HG02973 (cell line): ENCODE results near the gene PRSS48.
"Not testable (repeated sequence)": the region's sequence is repeated elsewhere in the genome, so short reads cannot be mapped to it uniquely, and the experiment has no call there.

Experiments used
- ATAC-seq: cut with Tn5 transposase; IDR thresholded peaks from one replicate; pipeline ENCODE4 v1.9.1; 2021; ENCODE audit warnings: moderate library complexity; ENCODE audit not compliant: unreplicated experiment

PRSS48 gene

GRCh38 chr4:151315212-151315886, 38.4 kb downstream of the PRSS48 start:
- ATAC-seq = no peak

DNA sequence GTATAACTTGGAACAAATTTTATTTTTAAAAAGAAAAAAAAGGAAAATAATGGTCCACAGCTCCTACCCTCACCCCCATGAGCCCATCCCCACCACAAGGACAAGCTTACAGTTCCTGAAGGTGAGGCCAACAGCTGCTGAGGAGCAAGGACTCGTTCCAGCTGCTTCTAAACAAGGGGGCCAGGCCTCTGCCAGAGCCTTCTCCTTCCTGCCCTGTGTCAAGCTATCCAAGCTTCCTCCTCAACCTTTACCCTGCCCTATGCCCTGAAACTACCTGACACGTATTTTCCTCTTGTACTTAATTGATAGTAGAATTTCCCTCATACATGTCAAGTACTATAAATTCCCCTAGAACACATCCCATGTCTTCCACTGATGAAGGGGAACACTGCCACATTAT, 39.7 kb downstream of the PRSS48 start:
- no peak for ATAC-seq

GRCh38 chr4:151318307-151319006, 41.5 kb downstream of the PRSS48 start:
- no peak for ATAC-seq

DNA sequence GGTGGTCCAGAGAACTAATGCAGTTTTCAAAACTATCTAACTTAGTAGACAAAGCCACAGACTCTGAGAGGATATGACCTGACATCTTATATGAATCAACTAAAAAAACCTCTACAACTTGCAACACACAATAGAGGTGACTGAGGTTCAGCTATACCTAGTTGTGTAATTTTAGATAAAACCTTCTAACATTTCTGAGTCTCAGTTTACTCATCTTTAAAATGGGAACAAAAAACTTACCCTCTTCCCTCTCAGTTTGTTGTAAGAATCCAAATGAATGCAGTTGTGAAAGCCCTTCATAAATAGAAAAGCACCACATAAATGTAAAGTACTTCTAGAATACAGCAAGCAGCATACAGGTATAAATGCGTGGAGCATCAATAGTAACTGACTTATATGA, 42.5 kb downstream of the PRSS48 start:
- no peak for ATAC-seq

DNA sequence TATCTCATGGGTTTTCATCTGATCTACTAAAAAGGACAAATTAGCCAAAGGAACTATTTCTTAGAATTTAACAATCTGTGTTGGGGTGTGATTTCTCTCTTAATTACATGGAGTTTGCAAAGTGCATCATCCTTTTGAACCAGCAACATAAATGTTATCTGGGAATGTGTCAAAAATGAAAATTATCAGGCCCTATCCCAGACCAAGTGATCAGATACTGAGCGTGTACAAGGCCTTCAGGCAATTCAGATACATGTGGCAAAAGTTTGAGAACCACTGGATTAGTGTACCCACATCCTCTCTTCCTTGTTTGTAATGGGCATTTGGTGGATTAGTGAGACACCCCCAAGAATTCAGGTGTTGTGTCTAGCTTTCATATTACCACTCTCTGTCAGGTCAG, 44.6 kb downstream of the PRSS48 start:
- no peak for ATAC-seq

DNA sequence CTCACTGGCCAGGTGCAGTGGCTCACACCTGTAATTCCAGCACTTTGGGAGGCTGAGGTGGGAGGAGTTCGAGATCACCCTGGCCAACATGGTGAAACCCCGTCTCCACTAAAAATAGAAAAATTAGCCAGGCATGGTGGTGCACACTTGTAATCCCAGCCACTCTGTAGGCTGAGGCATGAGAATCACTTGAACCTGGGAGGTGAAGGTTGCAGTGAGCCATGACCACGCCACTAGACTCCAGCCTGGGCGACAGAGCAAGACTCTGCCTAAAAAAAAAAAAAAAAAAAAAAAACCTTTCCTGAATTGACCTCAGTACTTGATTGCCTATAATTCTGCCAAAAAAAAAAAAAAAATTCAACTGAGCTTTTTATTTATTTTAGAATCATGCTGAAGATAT, 45.2 kb downstream of the PRSS48 start:
- ATAC-seq = not testable (repeated sequence)

GRCh38 chr4:151322570-151322969, 45.6 kb downstream of the PRSS48 start:
- ATAC-seq = no peak

GRCh38 chr4:151323667-151324066, 46.7 kb downstream of the PRSS48 start:
- no peak for ATAC-seq

GRCh38 chr4:151324124-151324751, 47.3 kb downstream of the PRSS48 start:
- ATAC-seq = no peak

- ATAC-seq = no peak
Measured at GRCh38 chr4:151324752-151325110, 47.8 kb downstream of the PRSS48 start.

DNA sequence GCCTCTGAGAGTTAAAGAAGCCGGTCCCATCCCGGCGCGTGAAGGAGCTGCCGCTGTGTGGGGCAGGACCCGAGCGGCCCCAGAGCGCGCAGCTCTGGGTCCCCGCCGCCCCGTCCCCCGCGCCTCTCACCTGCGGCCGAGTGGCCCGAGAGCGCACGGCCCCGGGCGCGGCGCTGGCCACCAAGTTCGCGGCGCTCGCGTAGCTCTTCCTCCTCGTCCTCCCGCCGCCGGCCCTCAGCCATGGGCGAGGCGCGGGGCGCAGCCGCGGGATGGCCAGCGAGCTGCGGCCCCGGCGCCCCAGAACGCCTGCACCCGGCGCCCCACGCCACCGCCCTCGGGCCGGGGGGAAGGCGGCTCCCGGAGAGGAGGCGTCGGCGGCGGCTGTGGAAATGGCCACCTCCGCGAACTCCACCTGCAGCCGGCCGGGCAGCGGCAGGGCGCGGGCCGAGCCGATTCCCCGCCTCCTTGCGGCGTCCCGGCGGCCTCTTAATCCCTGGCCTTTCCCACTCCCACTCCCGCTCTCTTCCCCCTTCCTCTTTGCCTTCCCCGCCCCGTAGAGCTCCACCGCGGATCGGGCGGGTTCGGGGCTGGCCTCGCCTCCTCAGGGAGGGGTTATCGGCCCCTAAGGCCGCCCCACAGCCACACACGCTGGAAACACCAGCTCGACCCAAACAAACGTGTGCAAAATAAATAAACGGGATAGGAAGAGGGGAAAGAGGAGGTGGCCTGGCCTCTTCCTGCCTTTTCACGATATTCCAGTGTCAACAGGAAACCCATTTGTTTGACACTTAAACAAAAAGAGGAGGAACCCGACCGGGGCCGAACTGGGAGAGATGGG, 48.4 kb downstream of the PRSS48 start, which contains the start of gene SH3D19:
SH3D19 (minus strand) TSS at position 495 of the 838 bp plus-strand sequence; CDS start at position 242, 253 bp downstream.
- no peak for ATAC-seq

- ATAC-seq = no peak
Measured at GRCh38 chr4:151325949-151326246, 48.9 kb downstream of the PRSS48 start.

- no peak for ATAC-seq
Measured at GRCh38 chr4:151329217-151330007, 52.5 kb downstream of the PRSS48 start.

DNA sequence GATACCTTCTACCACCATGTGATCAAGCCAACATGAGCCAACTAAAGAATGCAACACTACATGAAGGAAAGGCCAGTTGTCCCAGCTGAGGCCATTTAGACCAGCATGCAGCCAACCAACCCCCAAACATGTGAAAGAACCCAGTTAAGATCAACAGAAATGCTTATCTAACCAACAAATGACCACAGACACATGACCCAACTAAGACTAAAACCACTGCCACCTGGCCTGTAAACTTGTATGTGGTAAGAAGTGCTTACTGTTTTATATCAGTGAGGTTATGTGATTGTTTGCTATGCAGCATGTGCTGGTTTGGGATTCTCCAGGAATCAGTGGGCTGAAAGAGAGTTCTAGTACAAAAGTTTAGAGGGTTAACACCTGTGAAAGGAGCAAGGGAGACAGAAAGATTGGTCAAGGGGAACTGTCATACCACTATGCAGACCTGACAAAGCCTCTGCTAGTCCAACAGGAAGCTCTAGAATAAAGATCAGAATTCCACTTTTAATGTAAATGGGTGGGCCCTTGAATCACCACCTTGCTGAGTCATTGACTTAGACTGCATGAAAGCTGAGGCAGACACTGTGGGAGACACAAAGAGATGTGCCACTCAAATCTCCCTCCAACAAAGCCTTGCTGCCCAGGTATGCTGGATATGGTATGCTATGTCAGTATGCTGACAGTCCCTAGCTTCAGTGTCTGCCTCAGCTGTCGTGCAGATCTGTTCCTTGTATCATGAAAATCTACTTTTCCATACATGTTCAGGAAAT, 54.5 kb downstream of the PRSS48 start:
- ATAC-seq = no peak

GRCh38 chr4:151339467-151339866, 62.5 kb downstream of the PRSS48 start:
- ATAC-seq = no peak

DNA sequence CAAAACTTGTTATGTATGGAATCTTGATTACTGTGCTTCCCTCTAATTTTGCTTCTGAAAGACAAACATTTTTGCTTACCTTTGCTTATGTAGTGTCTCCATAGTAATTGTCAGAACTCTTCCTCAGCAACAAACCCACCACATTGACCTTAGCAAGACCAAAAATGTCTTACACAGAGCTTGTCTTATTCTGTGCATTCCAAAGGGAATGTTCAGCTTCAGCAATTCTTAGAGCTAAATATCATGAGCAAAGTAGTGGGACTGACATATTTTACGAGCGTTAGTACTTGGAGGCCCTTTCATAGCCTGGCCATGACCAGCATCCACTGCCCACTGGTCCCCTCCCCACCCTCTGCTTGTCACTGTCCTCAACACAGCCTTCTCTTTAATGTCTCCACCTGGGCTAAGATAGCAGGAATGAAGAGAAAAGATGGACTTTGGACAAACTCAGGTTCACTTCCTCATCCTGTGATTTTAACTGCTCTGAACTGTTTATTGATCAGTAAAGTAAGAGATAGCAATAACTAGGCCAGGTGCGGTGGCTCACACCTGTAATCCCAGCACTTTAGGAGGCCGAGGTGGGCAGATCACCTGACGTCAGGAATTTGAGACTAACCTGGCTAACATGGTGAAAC, 63.9 kb downstream of the PRSS48 start:
- no peak for ATAC-seq
